Measurements from ENCODE around the gene OTP. TPM values are rescaled to one million over a fixed set of nuclear protein-coding genes. Genes with fewer than 3 reads are reported as not detected.
"Not testable (repeated sequence)": the region's sequence is repeated elsewhere in the genome, so short reads cannot be mapped to it uniquely, and the experiment has no call there.

Gene OTP
- total RNA-seq, 1 donor = not detected

DNA sequence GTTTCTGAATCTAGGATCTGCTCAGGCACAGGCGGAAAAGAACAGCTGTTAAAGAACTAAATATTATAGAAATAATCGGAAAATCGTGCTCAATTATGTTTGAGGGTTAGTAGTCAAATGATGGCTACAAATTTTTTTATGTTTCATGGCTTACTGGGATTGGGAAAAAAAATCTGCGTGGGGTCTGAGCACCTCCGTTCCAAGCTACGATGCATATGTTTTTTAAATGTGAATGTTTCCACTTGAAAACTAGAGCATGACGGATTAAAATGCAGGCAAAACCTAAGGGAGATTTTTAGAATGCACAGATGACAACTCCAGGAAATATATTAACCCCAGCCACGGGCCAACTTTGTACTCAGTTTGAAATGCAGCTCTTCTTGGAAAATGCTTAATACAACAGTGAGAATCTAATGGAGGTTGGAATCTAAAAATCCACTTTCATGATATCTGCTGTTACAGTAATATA, 5.3 kb downstream of the OTP start:
- peaks cover 25% of the 10 kb centered on the region for H3K4me1 ChIP-seq (ENCODE audit: insufficient read depth, low read length)
- no peak overlapping the region for H3K4me3 ChIP-seq (ENCODE audit: low read length)
- H3K9me3 ChIP-seq (ENCODE audit: low read depth, low read length) = no peaks in the 10 kb centered on the region
- peaks cover 96% of the 10 kb centered on the region for H3K27me3 ChIP-seq (ENCODE audit: insufficient read depth, low read length)

DNA sequence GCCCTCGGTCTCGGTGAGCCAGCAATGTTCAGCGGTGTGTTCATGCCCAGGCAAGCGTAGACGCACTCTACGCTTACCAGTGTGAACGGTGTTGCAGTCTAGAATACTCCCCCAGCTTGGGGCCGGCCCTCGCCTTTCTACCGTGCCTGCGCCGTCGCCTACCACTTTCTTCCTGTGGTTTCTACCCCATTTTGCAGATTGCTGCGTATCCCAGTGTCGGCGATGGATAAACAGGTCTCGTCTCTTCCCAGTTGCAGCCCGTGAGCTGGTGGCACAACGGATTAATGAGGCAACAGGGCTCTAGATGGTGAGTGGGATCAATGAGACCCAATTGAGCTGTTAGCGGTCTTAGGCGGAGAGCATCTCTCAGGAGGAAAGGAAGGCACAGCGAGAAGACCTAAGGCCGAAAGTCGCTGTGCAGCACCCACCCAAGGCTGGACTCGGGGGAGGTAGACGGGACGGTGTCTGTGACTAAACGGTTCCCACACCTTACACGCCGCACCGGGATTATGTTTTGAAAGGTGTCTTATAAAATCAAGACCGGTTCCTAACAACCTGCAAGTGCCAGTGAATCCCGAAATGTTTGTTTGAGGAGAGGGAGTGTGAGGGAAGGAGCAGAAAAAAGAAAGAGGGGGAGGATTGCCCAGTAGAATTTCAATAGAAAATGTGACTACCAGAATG, 5.8 kb downstream of the OTP start:
- Histone ChIP-seq H3K27me3 (ENCODE audit: insufficient read depth, low read length) (peaks cover 96% of the 10 kb centered on the region), H3K4me3 (ENCODE audit: low read length) (no peak overlapping the region), H3K9me3 (ENCODE audit: low read depth, low read length) (no peaks in the 10 kb centered on the region), H3K4me1 (ENCODE audit: insufficient read depth, low read length) (peaks cover 30% of the 10 kb centered on the region)

DNA sequence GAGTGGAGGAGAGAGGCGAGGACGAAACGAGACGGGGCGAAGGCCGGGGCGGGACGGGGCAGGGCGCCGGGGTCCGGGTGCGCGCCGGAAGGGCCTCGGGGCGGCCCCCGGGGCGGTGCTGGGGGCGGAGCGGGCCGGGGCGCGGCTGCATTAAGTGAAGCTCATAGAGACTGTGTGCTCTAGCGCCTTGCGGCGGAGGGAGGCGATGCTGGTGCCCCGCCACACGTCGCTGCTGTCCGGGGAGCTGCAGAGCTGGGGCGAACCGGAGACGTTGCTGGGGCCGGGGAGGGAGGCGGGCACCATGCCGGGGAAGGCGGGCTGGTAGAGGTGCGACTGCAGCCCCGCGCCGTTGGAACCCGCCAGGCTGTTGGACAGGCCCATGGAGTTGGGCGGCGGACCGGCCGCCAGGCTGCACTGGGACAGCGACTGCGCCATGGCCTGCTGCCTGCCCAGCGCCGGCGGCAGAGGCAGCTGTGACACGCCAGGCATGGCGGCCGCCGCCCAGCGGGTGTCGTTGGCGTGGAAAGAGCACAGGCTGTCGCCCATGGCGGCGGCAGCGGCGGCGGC, 8.3 kb downstream of the OTP start:
- H3K4me3 ChIP-seq (ENCODE audit: low read length) = peak overlapping the region; percentile 19
- H3K9me3 ChIP-seq (ENCODE audit: low read depth, low read length) = no peaks in the 10 kb centered on the region
- H3K4me1 ChIP-seq (ENCODE audit: insufficient read depth, low read length) = peaks cover 30% of the 10 kb centered on the region

DNA sequence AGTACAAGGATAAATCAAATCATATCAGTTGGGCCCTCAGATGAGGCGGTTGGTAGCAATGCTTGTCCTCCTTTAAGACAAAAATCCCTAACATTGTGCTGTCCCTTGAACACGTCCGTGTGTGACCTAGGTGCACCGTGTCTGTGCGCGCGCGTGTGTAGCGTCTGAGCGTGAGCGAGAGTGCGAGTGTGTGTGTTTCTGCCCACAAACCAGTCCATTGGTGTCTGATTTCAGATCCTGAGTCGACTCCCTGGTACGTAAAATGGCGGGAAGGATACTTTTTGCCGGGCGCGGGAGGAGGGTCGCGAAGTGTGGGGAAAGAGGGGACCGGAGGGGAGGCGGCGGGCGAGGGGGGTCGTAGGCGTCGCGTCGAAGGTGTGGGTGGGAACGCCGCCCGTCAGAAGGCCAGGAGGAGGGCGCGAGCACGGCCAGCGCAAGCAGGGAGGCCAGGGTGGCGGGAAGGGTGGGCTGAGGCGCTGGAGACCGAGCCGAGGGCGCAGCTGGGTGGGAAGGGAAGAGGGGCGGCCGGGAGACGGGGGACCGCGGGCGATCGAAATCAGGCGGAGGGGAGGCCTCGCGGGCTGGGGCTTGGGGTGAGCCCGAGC, 8.9 kb downstream of the OTP start:
- no peak overlapping the region for H3K4me3 ChIP-seq (ENCODE audit: low read length)
- H3K9me3 ChIP-seq (ENCODE audit: low read depth, low read length) = no peaks in the 10 kb centered on the region
- H3K27me3 ChIP-seq (ENCODE audit: insufficient read depth, low read length) = peaks cover 95% of the 10 kb centered on the region
- H3K4me1 ChIP-seq (ENCODE audit: insufficient read depth, low read length) = peaks cover 30% of the 10 kb centered on the region

More for the DNA sequence above, 8.3 kb downstream of the OTP start:
- peaks cover 96% of the 10 kb centered on the region for H3K27me3 ChIP-seq (ENCODE audit: insufficient read depth, low read length)

DNA sequence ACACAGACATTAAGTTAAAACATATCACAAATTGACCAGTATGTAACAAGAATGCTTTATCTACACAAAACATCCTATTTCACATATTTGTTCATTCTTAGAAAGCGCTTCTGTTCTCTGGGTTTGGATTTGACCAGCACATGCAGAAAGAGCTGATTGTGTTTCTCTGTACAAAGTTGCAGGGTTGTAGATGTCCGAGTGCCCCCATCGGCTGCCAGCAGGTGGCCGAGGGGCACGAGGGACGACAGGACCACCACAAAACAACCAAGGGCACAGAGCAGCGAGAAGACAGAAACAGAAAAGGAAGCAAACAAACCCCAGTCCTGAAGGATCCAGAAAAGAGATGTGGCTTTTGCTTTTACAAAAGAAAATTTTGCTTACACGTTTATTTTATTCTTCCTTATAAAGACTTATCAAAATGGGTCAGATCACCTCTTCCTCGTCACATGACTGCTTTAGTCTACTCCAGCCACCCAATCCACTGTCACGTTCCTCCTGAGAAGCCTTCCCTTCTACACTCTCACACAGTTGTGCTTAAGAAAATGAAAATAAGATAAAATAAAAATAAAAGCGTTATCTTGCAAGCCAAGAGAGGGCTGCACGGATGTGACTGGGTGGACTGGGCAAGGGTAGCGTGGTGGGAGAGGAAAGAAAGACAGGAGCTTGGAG, 9.5 kb downstream of the OTP start:
- Histone ChIP-seq H3K4me3 (ENCODE audit: low read length) (no peak overlapping the region), H3K4me1 (ENCODE audit: insufficient read depth, low read length) (peaks cover 30% of the 10 kb centered on the region), H3K9me3 (ENCODE audit: low read depth, low read length) (no peaks in the 10 kb centered on the region), H3K27me3 (ENCODE audit: insufficient read depth, low read length) (peaks cover 93% of the 10 kb centered on the region)

DNA sequence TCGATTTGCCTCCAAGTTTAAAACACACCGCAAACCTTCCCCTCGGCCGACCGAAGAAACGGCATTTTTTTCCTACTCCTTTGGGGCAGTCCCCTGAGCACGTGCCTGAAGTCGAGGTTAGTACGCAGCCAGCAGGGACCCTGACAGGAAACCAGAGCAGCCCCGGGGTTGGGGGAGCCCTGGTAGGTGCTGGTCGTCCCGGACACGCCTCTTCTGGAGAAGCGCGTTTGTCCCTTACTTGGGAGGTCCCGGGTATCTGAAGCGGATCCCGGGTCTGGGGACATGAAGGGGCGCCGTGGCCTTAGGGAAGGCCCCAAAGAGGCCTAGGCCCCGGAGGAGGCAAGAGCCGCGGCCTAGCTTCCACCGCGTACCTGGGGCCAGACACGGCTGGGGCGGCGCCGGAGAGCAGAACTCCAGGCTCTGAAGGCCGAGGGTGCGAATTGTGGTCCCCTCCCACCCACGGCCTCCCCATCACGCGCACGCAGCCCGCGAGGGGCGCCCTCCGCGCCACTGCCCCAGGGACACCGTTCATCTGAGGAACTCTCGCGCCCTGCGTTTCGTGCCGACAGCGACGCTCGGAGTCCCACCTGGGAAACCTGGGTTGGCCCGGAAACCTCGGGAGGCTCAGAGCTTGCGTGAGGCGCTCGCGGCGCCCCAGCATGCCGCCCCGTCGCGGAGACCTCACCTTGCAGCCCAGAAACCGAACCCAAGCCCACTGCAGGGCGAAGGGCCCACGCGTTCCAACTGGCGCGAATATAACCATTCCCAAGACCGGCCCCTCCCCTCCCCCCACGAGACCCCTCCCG, 10.4 kb downstream of the OTP start:
- Histone ChIP-seq H3K4me1 (ENCODE audit: insufficient read depth, low read length) (peaks cover 30% of the 10 kb centered on the region), H3K4me3 (ENCODE audit: low read length) (no peak overlapping the region), H3K9me3 (ENCODE audit: low read depth, low read length) (no peaks in the 10 kb centered on the region), H3K27me3 (ENCODE audit: insufficient read depth, low read length) (peaks cover 93% of the 10 kb centered on the region)

DNA sequence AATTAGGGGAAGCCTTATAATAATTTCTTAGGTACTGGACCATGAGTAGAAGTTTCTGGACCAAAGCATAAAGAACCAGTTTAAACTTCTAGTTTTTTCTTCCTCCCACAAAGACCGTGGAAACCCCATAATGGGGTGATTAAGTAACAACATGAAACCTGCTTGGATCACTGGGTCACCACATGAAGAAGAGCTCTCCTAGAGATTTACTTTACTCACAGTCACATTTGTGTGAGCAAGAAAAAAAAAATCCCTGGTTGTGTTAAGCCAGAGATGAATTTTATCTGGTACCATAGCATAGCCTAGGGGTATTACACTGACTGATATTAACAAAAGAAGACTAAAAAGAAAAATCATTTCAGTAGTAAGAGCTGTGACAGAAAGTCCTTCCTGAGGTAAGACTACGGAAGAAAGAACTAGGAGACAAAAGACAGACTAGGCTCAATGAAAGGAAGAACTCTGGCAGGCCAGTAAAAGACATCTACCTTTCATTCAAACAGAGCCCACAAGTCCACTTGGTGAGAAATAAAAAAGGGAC, 15.2 kb downstream of the OTP start:
- peaks cover 5% of the 10 kb centered on the region for H3K4me1 ChIP-seq (ENCODE audit: insufficient read depth, low read length)
- H3K4me3 ChIP-seq (ENCODE audit: low read length) = no peak overlapping the region
- no peaks in the 10 kb centered on the region for H3K9me3 ChIP-seq (ENCODE audit: low read depth, low read length)
- H3K27me3 ChIP-seq (ENCODE audit: insufficient read depth, low read length) = peaks cover 89% of the 10 kb centered on the region

DNA sequence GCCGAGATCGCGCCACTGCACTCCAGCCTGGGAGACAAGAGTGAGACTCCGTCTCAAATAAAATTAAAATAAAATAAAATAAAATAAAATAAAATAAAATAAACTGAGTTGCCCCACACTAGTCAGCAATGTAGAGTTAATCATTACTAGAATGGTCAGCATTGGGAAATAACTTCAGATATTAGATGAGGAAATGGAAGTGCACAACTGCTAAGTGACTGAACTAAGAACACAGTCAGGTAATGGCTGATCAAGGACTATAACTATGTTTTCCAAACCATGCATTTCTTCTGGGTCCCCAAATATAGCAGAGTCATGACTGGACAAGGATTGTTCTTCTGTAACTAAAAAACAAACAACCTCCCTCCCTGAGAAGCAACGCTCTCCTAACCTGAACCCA, 17.1 kb downstream of the OTP start:
- H3K4me3 ChIP-seq (ENCODE audit: low read length) = no peak overlapping the region
- peaks cover 83% of the 10 kb centered on the region for H3K27me3 ChIP-seq (ENCODE audit: insufficient read depth, low read length)
- no peaks in the 10 kb centered on the region for H3K4me1 ChIP-seq (ENCODE audit: insufficient read depth, low read length)
- no peaks in the 10 kb centered on the region for H3K9me3 ChIP-seq (ENCODE audit: low read depth, low read length)

DNA sequence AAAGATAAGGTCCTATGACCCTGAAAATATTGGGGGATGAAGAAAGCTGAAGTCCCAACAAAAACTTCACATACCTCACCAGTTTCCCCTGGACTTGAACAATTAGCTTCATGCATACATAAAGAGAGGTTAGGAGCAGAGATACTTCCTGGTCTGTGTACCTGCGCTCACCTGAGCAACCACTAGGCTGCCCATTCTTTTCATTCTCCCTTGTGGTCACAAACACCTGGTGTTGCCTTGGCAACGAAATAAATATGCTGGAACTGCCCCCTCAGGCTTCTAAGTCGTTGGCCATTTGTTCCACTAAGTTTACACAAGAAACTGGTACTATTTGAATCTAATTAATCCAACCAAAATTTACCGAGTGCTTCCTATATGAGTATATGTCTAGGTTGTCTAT, 18.1 kb downstream of the OTP start:
- H3K4me1 ChIP-seq (ENCODE audit: insufficient read depth, low read length) = no peaks in the 10 kb centered on the region
- no peaks in the 10 kb centered on the region for H3K9me3 ChIP-seq (ENCODE audit: low read depth, low read length)
- peaks cover 77% of the 10 kb centered on the region for H3K27me3 ChIP-seq (ENCODE audit: insufficient read depth, low read length)
- no peak overlapping the region for H3K4me3 ChIP-seq (ENCODE audit: low read length)

DNA sequence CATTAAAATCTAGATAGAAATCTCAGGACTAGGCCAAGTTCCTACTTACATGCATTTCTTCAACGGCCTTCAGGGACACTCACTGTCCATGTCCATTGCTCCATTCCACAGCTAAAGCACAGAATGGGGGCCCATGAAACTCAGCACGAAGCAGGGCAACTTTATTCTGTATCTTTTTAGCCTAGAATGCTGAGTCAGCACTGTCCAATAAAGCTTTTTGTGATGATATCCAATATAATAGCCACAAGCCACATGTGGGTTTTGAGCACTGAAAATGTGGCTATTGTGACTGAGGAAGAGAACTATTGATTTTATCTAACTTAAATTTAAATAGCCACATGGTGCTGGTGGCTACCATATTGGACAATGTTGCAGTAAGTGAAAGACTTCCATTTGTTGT, 21.6 kb downstream of the OTP start:
- Histone ChIP-seq H3K27me3 (ENCODE audit: insufficient read depth, low read length) (peaks cover 45% of the 10 kb centered on the region), H3K4me3 (ENCODE audit: low read length) (no peak overlapping the region), H3K4me1 (ENCODE audit: insufficient read depth, low read length) (no peaks in the 10 kb centered on the region), H3K9me3 (ENCODE audit: low read depth, low read length) (no peaks in the 10 kb centered on the region)

DNA sequence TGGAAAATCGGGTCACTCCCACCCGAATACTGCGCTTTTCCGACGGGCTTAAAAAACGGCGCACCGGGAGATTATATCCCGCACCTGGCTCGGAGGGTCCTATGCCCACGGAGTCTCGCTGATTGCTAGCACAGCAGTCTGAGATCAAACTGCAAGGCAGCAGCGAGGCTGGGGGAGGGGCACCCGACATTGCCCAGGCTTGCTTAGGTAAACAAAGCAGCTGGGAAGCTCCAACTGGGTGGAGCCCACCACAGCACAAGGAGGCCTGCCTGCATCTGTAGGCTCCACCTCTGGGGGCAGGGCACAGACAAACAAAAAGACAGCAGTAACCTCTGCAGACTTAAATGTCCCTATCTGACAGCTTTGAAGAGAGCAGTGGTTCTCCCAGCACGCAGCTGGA, 29.6 kb downstream of the OTP start:
- H3K9me3 ChIP-seq (ENCODE audit: low read depth, low read length); H3K4me1 ChIP-seq (ENCODE audit: insufficient read depth, low read length); H3K4me3 ChIP-seq (ENCODE audit: low read length): not testable (repeated sequence)
- peaks cover 15% of the 10 kb centered on the region for H3K27me3 ChIP-seq (ENCODE audit: insufficient read depth, low read length)

DNA sequence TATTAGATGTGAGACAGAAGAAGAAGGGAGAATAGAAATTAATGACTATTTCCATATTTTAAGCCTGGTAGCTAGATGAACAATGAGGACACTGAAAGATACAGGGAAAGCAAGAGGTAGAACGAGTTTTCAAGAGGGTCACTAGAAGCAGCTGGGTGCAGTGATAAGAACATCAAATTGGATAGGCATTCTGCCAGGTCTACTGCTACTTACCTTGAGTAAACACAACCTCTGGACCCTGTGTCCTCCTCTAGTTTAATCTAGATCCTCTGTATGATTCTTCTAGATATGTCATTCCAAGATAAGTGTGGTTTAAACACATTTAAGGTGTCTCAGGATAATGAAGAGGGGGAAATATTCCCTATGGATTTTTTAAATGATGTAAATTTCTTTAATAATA, 31.2 kb downstream of the OTP start:
- H3K9me3 ChIP-seq (ENCODE audit: low read depth, low read length) = no peaks in the 10 kb centered on the region
- peaks cover 17% of the 10 kb centered on the region for H3K27me3 ChIP-seq (ENCODE audit: insufficient read depth, low read length)
- H3K4me3 ChIP-seq (ENCODE audit: low read length) = no peak overlapping the region
- no peaks in the 10 kb centered on the region for H3K4me1 ChIP-seq (ENCODE audit: insufficient read depth, low read length)

DNA sequence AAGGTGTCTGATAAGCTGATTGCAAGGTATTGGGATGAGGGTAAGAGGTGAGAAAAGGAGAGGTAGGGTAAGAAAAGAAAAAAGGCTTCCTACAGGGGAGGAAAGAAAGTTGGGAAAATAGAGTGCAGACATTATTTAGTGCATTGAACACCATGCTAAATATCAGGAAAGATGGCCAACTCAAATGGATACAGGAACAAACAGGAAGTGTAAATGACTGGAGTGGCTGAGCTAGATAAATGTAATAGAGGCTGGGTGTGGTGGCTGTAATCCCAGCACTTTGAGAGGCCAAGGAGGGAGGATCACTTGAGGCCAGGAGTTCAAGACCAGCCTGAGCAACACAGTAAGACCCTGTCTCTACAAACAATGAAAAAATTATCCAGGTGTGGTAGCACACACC, 32.2 kb downstream of the OTP start:
- H3K4me3 ChIP-seq (ENCODE audit: low read length) = no peak overlapping the region
- H3K9me3 ChIP-seq (ENCODE audit: low read depth, low read length) = no peaks in the 10 kb centered on the region

DNA sequence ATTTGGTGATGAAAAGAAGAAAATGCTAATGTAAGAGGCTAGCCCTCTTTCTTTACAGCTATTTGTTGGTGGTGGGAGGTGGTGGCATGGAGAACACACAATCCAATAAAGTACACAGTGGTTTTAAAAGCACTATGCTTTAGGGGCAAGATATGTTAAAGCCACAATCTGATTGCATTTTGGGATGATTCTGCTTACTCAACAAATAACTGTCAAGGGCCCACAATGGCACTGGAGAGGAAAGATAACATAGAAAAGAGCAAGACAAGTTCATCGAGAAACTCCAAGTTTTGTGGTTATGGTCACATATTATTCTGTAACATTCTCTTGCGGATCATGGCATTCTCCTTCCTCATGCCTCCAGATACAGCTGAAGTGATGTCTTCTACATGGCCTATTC, 38.8 kb downstream of the OTP start:
- peaks cover 7% of the 10 kb centered on the region for H3K27me3 ChIP-seq (ENCODE audit: insufficient read depth, low read length)
- no peaks in the 10 kb centered on the region for H3K4me1 ChIP-seq (ENCODE audit: insufficient read depth, low read length)
- no peak overlapping the region for H3K4me3 ChIP-seq (ENCODE audit: low read length)
- H3K9me3 ChIP-seq (ENCODE audit: low read depth, low read length) = no peaks in the 10 kb centered on the region

More for the DNA sequence above, 32.2 kb downstream of the OTP start:
- Histone ChIP-seq H3K27me3 (ENCODE audit: insufficient read depth, low read length) (peaks cover 17% of the 10 kb centered on the region), H3K4me1 (ENCODE audit: insufficient read depth, low read length) (no peaks in the 10 kb centered on the region)

Measured in mononuclear cell (primary cell).